Lung (tissue), 12 donors: ENCODE measurements around the gene AKT2. TPM values are rescaled to one million over a fixed set of nuclear protein-coding genes. Genes with fewer than 3 reads are reported as not detected.
A peak's percentile ranks its signal among the peaks of the same experiment; 100 is the strongest.
"Not testable (repeated sequence)": the region's sequence is repeated elsewhere in the genome, so short reads cannot be mapped to it uniquely, and the experiment has no call there.

Experiments used
- ATAC-seq: fragments of 200-7000 bp; cut with Tn5 transposase; one replicate; pipeline ENCODE4 v1.9.1; 2020; ENCODE audit warnings: moderate number of reproducible peaks; ENCODE audit not compliant: insufficient read depth, low FRiP score
- DNase-seq, 3 donors: peaks; one replicate each; pipeline ENCODE4 v3.0.0-alpha.2; 2013 to 2017
- H3K27ac ChIP-seq, 2 donors: one replicate each; pipeline ENCODE4 v1.5.1; 2013; ENCODE audit warnings: mild to moderate bottlenecking in 2 of 2, moderate library complexity in 2 of 2, control low read depth in 1 of 2, inconsistent platforms in 1 of 2, low read depth in 1 of 2, low read length in 1 of 2
- H3K27me3 ChIP-seq, 3 donors: one replicate each; pipeline ENCODE4 v1.5.1; 2013; ENCODE audit warnings: low read length in 2 of 3; ENCODE audit not compliant: control insufficient read depth in 3 of 3, insufficient read depth in 3 of 3
- H3K36me3 ChIP-seq, 4 donors: one replicate each; pipeline ENCODE4 v1.5.1; 2013; ENCODE audit warnings: low read length in 4 of 4, mild to moderate bottlenecking in 1 of 4, moderate library complexity in 1 of 4; ENCODE audit not compliant: control insufficient read depth in 4 of 4, insufficient read depth in 4 of 4
- H3K4me1 ChIP-seq, 5 donors: one replicate each; pipeline ENCODE4 v1.5.1; 2013; ENCODE audit warnings: low read length in 5 of 5, mild to moderate bottlenecking in 2 of 5, moderate library complexity in 1 of 5; ENCODE audit not compliant: control insufficient read depth in 5 of 5, insufficient read depth in 5 of 5
- H3K4me3 ChIP-seq: one replicate; pipeline ENCODE4 v1.5.1; 2013; ENCODE audit warnings: mild to moderate bottlenecking, control low read depth, moderate library complexity
- H3K9ac ChIP-seq, 2 donors: one replicate each; pipeline ENCODE4 v1.5.1; 2013; ENCODE audit warnings: low read length in 2 of 2, control low read depth in 1 of 2; ENCODE audit not compliant: insufficient read depth in 1 of 2
- H3K9me3 ChIP-seq, 4 donors: one replicate each; pipeline ENCODE4 v1.5.1; 2013; ENCODE audit warnings: low read length in 3 of 4, mild to moderate bottlenecking in 1 of 4, moderate library complexity in 1 of 4; ENCODE audit not compliant: control insufficient read depth in 4 of 4, insufficient read depth in 3 of 4
- CTCF ChIP-seq: IDR thresholded peaks from 2 replicates; pipeline ENCODE4 v1.5.1; 2012; ENCODE audit warnings: mild to moderate bottlenecking; ENCODE audit errors: control extremely low read depth, extremely low read depth
- WGBS, 2 donors: extraction: QIAGEN DNeasy Blood & Tissue Kit; methylation state at CpG; one replicate each; pipeline ENCODE4 v1.1.7; 2013; 5-methylcytosine and 5-hydroxymethylcytosine counted together
- polyA plus RNA-seq, 2 donors: library from polyadenylated mRNA; stranded (reverse); fragments of 200-250 nt; gene quantifications; one replicate each; pipeline ENCODE4 v1.2.1, GENCODE V29; 2013
- total RNA-seq, 2 donors: library from RNA; depleted of rRNA in 1 of 2; stranded (reverse); fragments of >200 nt in 1 of 2; gene quantifications; one replicate each; pipeline ENCODE4 v1.2.1, GENCODE V29; 2014 to 2021
- donor health status: control.
- donor health status: control.
- donor health status: Bipolar disorder and iron deficiency.
- donor health status: healthy.
- donor health status: DM: yes; HTN: yes; CAD: no.

Gene AKT2
- total and polyA plus RNA-seq, 4 donors, result 62.3 to 138 (median 93.1) TPM

- H3K9ac ChIP-seq, result no peak overlapping the region
- H3K9me3 ChIP-seq, result no peaks in the 10 kb centered on the region
- H3K4me1 ChIP-seq, result peaks cover 0 to 15% (median 0%) of the 10 kb centered on the region in 5 donors
- H3K27ac ChIP-seq, result no peak overlapping the region
- no peak for ATAC-seq
- no peak for TF ChIP-seq CTCF
- 30 to 40% methylated on average over 8 of the region's 8 CpGs for WGBS, 2 donors
- H3K27me3 ChIP-seq, result peaks cover 6 to 47% (median 43%) of the 10 kb centered on the region in 3 donors
- H3K36me3 ChIP-seq, result no peaks in the 10 kb centered on the region
- DNase-seq, result no peak
- H3K4me3 ChIP-seq, result no peak overlapping the region
Observed at GRCh38 chr19:40219721-40220276, 65.3 kb downstream of the AKT2 start.

DNA sequence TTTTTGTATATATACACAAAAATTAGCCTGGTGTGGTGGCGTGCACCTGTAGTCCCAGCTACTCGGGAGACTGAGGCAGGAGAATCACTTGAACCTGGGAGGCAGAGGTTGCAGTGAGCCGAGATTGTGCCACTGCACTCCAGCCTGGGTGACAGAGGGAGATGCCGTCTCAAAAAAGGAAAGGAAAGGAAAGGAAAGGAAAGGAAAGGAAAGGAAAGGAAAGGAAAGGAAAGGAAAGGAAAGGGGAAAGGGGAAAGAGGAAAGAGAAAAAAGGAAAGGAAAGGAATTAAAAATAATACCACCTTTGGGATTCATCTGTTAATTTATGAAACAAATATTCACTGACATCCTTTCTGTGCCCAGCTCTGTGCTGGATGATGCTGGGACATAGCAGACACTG is 66.1 kb downstream of the AKT2 start:
- WGBS, 2 donors, result 82 to 86% methylated on average over 4 of the region's 4 CpGs
- not testable (repeated sequence) for H3K27ac ChIP-seq, DNase-seq, H3K9me3 ChIP-seq, ATAC-seq, H3K9ac ChIP-seq, H3K36me3 ChIP-seq, H3K4me3 ChIP-seq
- Histone ChIP-seq H3K4me1 (peaks cover 0 to 15% (median 0%) of the 10 kb centered on the region in 5 donors), H3K27me3 (peaks cover 6 to 40% (median 36%) of the 10 kb centered on the region in 3 donors)

GRCh38 chr19:40217934-40218890 is 66.9 kb downstream of the AKT2 start, which contains the start of gene TTC9B:
TTC9B (minus strand) TSS chr19:40218384; CDS start chr19:40218381, 3 bp downstream.
- peaks cover 0 to 12% (median 0%) of the 10 kb centered on the region in 5 donors for H3K4me1 ChIP-seq
- no peaks in the 10 kb centered on the region for H3K36me3 ChIP-seq
- DNase-seq, result peak; percentile 34 to 48 (median 41)
- no peak for ATAC-seq
- H3K27me3 ChIP-seq, result peaks cover 6 to 38% (median 29%) of the 10 kb centered on the region in 3 donors
- TF ChIP-seq CTCF, result no peak
- H3K27ac ChIP-seq, result no peak within 1 kb of the TSS
- H3K4me3 ChIP-seq, result no peak within 1 kb of the TSS
- no peaks in the 10 kb centered on the region for H3K9me3 ChIP-seq
- 4 to 5% methylated on average over 56 to 75 of the region's 75 CpGs for WGBS, 2 donors
- no peak within 1 kb of the TSS for H3K9ac ChIP-seq
